HepG2 (cell line): ENCODE measurements around the gene TNFRSF6B. TPM values are rescaled to one million over a fixed set of nuclear protein-coding genes. Genes with fewer than 3 reads are reported as not detected.

Source experiments
- ATAC-seq: fragments of 200-7000 bp; cut with Tn5 transposase; 3 replicates; pipeline ENCODE4 v1.9.1; 2020; ENCODE audit warnings: mild to moderate bottlenecking, moderate library complexity
- BruUV-seq: library from RNA; stranded (reverse); fragments of 400-500 nt; replicated peaks from 2 replicates; lab custom pipeline; 2021; lab: Mats Ljungman, UMichigan
- CTCF ChIA-PET: fragments of 300-600 bp; formaldehyde crosslinking; extraction: SDS; loops from one replicate; lab custom pipeline; 2021; ENCODE audit warnings: low total read pairs, inconsistent platforms, low intra/inter-chr PET ratio; lab: Yijun Ruan, JAX
- POLR2A ChIA-PET: fragments of 350-600 bp; sonication (Branson Sonifier 250); formaldehyde crosslinking; loops from one replicate; lab custom pipeline; 2020; ENCODE audit warnings: antibody characterized with exemption, inconsistent platforms; lab: Yijun Ruan, JAX
- DNase-seq: peaks from one replicate; pipeline ENCODE4 v3.0.0-alpha.2; 2015; ENCODE audit warnings: low spot score
- FAIRE-seq: peaks from 3 replicates; lab custom pipeline; 2011; peaks lifted over from hg19 to GRCh38; lab: Jason Lieb, UNC
- H2AFZ ChIP-seq: one replicate; pipeline ENCODE4 v1.6.1; 2011; ENCODE audit warnings: low read length, inconsistent platforms
- H3K27ac ChIP-seq: fragments of 300-600 bp; 3 replicates; pipeline ENCODE4 v1.8.0; 2011; ENCODE audit warnings: mixed run types, mild to moderate bottlenecking, mixed read lengths, low read length, inconsistent platforms; ENCODE audit not compliant: insufficient read depth; ENCODE audit errors: extremely low read length
- H3K27me3 ChIP-seq, 2 experiments: fragments of 200-600 bp in 1 of 2; 2 replicates in 1 of 2; 3 replicates in 1 of 2; pipeline versions ENCODE4 v1.6.0 to v1.8.0; 2011; ENCODE audit warnings: low read length in 2 of 2, mild to moderate bottlenecking in 2 of 2, moderate library complexity in 2 of 2, inconsistent platforms in 1 of 2; ENCODE audit not compliant: insufficient read depth in 2 of 2, control insufficient read depth in 1 of 2
- H3K36me3 ChIP-seq, 2 experiments: fragments of 200-600 bp in 1 of 2; replicated peaks in 1 of 2; 2 replicates in 1 of 2; 3 replicates in 1 of 2; pipeline versions ENCODE4 v1.5.1 to v1.8.0; 2011; ENCODE audit warnings: low read length in 2 of 2, inconsistent platforms in 1 of 2; ENCODE audit not compliant: insufficient read depth in 2 of 2, control insufficient read depth in 1 of 2
- H3K4me1 ChIP-seq: 2 replicates; pipeline ENCODE4 v1.5.1; 2012; ENCODE audit warnings: low read length, inconsistent platforms; ENCODE audit not compliant: insufficient read depth
- H3K4me2 ChIP-seq: 2 replicates; pipeline ENCODE4 v1.6.0; 2011; ENCODE audit warnings: low read depth, low read length, inconsistent platforms
- H3K4me3 ChIP-seq, 3 experiments: fragments of 200-600 bp in 1 of 3; sonication (generic), shearing (Covaris generic) in 1 of 3; replicated peaks in 1 of 3; 2 replicates each; pipeline ENCODE4 v1.5.1; 2011 to 2016; ENCODE audit warnings: low read length in 3 of 3, inconsistent platforms in 2 of 3, low read depth in 2 of 3, mild to moderate bottlenecking in 2 of 3, control low read depth in 1 of 3, mixed read lengths in 1 of 3; ENCODE audit not compliant: insufficient read depth in 1 of 3
- H3K79me2 ChIP-seq: one replicate; pipeline ENCODE4 v1.6.1; 2011; ENCODE audit warnings: low read length, inconsistent platforms; ENCODE audit not compliant: insufficient read depth
- H3K9ac ChIP-seq: 2 replicates; pipeline ENCODE4 v1.6.0; 2011; ENCODE audit warnings: mild to moderate bottlenecking, low read depth, low read length, inconsistent platforms; ENCODE audit not compliant: insufficient read depth
- H3K9me3 ChIP-seq: 2 replicates; pipeline ENCODE4 v1.5.1; 2012; ENCODE audit warnings: mild to moderate bottlenecking, low read length
- H4K20me1 ChIP-seq: 2 replicates; pipeline ENCODE4 v1.6.0; 2011; ENCODE audit warnings: inconsistent platforms, mild to moderate bottlenecking, low read length, moderate library complexity; ENCODE audit not compliant: insufficient read depth
- NCOA2 ChIP-seq: sonication (generic); formaldehyde crosslinking; IDR thresholded peaks from 2 replicates; pipeline ENCODE4 v1.8.0; 2022; ENCODE audit warnings: inconsistent platforms
- RAD51 ChIP-seq: fragments of 450-650 bp; IDR thresholded peaks from 2 replicates; pipeline ENCODE4 v1.6.1; 2016; ENCODE audit warnings: borderline replicate concordance
- RARG ChIP-seq: sonication (generic); formaldehyde crosslinking; IDR thresholded peaks from 2 replicates; pipeline ENCODE4 v1.4.0; 2020; ENCODE audit warnings: low read depth, mild to moderate bottlenecking, missing genetic modification reagents
- SMAD9 ChIP-seq: sonication (generic); formaldehyde crosslinking; IDR thresholded peaks from 2 replicates; pipeline ENCODE4 v1.5.1; 2020; ENCODE audit warnings: mild to moderate bottlenecking, missing genetic modification reagents
- SMARCC2 ChIP-seq: fragments of 450-650 bp; IDR thresholded peaks from 2 replicates; pipeline ENCODE4 v1.6.1; 2017; ENCODE audit warnings: antibody characterized with exemption, mild to moderate bottlenecking
- ZNF660 ChIP-seq: sonication (generic); formaldehyde crosslinking; IDR thresholded peaks from 2 replicates; pipeline ENCODE4 v1.5.1; 2020; ENCODE audit warnings: mild to moderate bottlenecking, low read depth, missing genetic modification reagents, borderline replicate concordance
- ZNF790 ChIP-seq: sonication (generic); formaldehyde crosslinking; IDR thresholded peaks from 2 replicates; pipeline ENCODE4 v1.8.0; 2022; ENCODE audit warnings: missing genetic modification reagents, mild to moderate bottlenecking, borderline replicate concordance
- WGBS: methylation state at CpG from one replicate; pipeline ENCODE4 v1.1.6; 2017; ENCODE audit warnings: low lambda C conversion rate; 5-methylcytosine and 5-hydroxymethylcytosine counted together
- in situ Hi-C: cut with HindIII; loops from 2 replicates; pipeline ENCODE4 v1.10.0; 2017; ENCODE audit warnings: low pct_unique_long_range_greater_than_20kb; ENCODE audit not compliant: extremely low pct_ligation_motif_present
- intact Hi-C: fragments of 100-400 bp; cut with micrococcal nuclease; formaldehyde crosslinking; loops from one replicate; pipeline ENCODE4 v1.10.0; 2022; ENCODE audit not compliant: unreplicated experiment
- polyA plus RNA-seq, 8 experiments: library from polyadenylated mRNA; depleted of rRNA in 3 of 8; stranded (reverse) in 7 of 8; unstranded in 1 of 8; fragments of >200 nt; fragmentation: Illumina TruSeq in 4 of 8; extraction: Trizol in 4 of 8; gene quantifications; 2 replicates each; pipeline versions ENCODE4 v1.2.1 to v1.2.3, GENCODE V29; 2011 to 2016; ENCODE audit warnings: low read depth in 4 of 8, missing spikeins in 1 of 8, mixed read lengths in 1 of 8; ENCODE audit not compliant: insufficient read depth in 1 of 8
- total RNA-seq, 5 experiments: library from RNA; depleted of rRNA; stranded (reverse); fragments of >200 nt; fragmentation: Illumina TruSeq; extraction: Trizol; gene quantifications; 2 replicates each; pipeline ENCODE4 v1.2.3, GENCODE V29; 2016; ENCODE audit warnings: low read depth in 1 of 5
- TF ChIP-seq, protein P1 (sequence below): sonication (generic); formaldehyde crosslinking; conservative IDR thresholded peaks from 2 replicates; pipeline ENCODE4 v1.5.0; 2020; ENCODE audit warnings: missing genetic modification reagents
- TF ChIP-seq, protein P2 (sequence below): sonication (generic); formaldehyde crosslinking; IDR thresholded peaks from 2 replicates; pipeline ENCODE4 v1.5.1; 2020; ENCODE audit warnings: missing genetic modification reagents, mild to moderate bottlenecking, borderline replicate concordance
- TF ChIP-seq, protein P3 (sequence below): fragments of 450-650 bp; IDR thresholded peaks from 2 replicates; pipeline ENCODE4 v1.6.1; 2017
- TF ChIP-seq, protein P4 (sequence below): sonication (generic); formaldehyde crosslinking; IDR thresholded peaks from 2 replicates; pipeline ENCODE4 v1.4.0; 2020; ENCODE audit warnings: missing genetic modification reagents

The TNFRSF6B gene
- total and polyA plus RNA-seq, 2 of the 13 experiments (the other 11 are each of a cell fraction or from before 2014, with no cell fraction given), result 0.24 TPM; not detected in 1

DNA sequence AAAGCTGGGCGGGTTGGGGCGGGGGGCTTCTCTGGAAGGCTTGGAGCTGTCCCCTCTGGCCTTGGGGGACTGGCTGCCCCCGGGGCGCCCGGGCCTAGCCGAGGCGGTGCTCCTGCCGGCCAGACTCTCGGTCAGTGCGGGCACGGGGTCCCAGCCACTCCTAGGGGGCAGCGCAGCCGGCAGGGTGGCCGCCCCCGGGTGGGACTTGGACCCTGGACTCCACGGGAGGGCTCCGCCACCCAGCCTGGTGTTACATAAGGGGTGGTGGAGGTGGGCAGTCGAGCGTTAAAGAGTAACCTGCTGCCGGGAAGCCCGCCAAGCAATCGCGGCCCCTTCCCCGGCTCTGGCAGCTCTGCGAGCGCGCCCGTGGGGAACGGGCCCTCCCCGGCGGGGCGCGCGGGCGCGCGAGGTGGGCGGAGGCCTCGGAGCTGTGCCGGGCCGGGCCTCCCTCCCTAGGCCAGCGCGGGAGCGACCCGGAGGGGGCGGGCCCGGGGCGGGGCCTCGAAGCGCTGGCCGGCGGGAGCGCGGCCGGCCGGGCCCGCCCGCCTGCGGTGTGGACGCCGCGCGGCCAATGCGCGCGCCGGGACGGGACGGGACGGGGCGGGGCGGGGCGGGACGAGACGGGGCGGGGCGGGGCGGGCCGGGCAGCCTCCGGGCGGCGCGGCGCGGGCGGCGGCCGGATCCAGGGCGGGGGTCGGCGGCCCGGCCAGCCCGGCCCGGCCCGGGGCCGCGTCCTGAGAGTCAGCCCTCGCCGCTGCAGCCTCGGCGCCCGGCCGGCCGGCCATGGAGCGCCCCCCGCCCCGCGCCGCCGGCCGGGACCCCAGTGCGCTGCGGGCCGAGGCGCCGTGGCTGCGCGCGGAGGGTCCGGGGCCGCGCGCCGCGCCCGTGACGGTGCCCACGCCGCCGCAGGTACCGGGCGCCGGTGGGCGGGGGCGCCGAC, 42.9 kb downstream of the TNFRSF6B start, which contains the start of gene SLC2A4RG:
Gene SLC2A4RG, plus strand, starts transcription at position 647 of the 940 bp plus-strand sequence. Its CDS starts 137 bp downstream, at position 784.
- H3K79me2 ChIP-seq, result peaks cover 23% of the 10 kb centered on the region
- H3K4me2 ChIP-seq, result peak within 1 kb of the TSS; percentile 95
- DNase-seq, result peak; percentile 94
- no peak for FAIRE-seq
- no TSS peak for BruUV-seq
- POLR2A ChIA-PET, result interaction anchor here (0.7 to 7.3 kb wide), 24 partner anchors 10 to 1672 kb away, joined by 3 to 190 read pairs (median 5); partner anchors contain the start of genes ARFRP1, C20orf204, GMEB2 and PRPF6
- peak within 1 kb of the TSS; percentile 93 for H3K27ac ChIP-seq
- intact Hi-C loops (loop anchor here (1.0 to 10.0 kb wide), 5 partner anchors 12 to 202 kb away; partner anchors contain the start of genes ABHD16B, ARFRP1, PTK6 and TPD52L2), in situ Hi-C loops (loop anchor here (5.0 kb wide), 1 partner anchor 32 kb away; the partner anchor contains the start of genes ARFRP1 and ZGPAT)
- CTCF ChIA-PET, result no interaction called here
- H3K27me3 ChIP-seq, result no peaks in the 10 kb centered on the region
- 1% methylated on average over 35 of the region's 136 CpGs for WGBS
- H3K4me1 ChIP-seq, result peaks cover 64% of the 10 kb centered on the region
- H3K9ac ChIP-seq, result peak within 1 kb of the TSS; percentile 87
- no peaks in the 10 kb centered on the region for H4K20me1 ChIP-seq
- no peaks in the 10 kb centered on the region for H3K9me3 ChIP-seq
- H3K4me3 ChIP-seq, result peak within 1 kb of the TSS; percentile 74 to 93 (median 85)
- H2AFZ ChIP-seq, result no peak within 1 kb of the TSS
- peak; percentile 15 for ATAC-seq
- H3K36me3 ChIP-seq, result peaks cover 29 to 35% of the 10 kb centered on the region in 2 experiments
- TF ChIP-seq ZNF660 (no peak), SMARCC2 (no peak), ZNF790 (no peak; the same call in 1 of the 2 replicates), RARG (CRISPR knock-in tag) (no peak), NCOA2 (CRISPR knock-in tag) (peak; percentile 86), RAD51 (no peak), SMAD9 (CRISPR knock-in tag) (no peak; the same call in 1 of the 2 replicates)
- TF ChIP-seq, protein P1, sequence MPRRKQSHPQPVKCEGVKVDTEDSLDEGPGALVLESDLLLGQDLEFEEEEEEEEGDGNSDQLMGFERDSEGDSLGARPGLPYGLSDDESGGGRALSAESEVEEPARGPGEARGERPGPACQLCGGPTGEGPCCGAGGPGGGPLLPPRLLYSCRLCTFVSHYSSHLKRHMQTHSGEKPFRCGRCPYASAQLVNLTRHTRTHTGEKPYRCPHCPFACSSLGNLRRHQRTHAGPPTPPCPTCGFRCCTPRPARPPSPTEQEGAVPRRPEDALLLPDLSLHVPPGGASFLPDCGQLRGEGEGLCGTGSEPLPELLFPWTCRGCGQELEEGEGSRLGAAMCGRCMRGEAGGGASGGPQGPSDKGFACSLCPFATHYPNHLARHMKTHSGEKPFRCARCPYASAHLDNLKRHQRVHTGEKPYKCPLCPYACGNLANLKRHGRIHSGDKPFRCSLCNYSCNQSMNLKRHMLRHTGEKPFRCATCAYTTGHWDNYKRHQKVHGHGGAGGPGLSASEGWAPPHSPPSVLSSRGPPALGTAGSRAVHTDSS, result no peak
- TF ChIP-seq, protein P2, sequence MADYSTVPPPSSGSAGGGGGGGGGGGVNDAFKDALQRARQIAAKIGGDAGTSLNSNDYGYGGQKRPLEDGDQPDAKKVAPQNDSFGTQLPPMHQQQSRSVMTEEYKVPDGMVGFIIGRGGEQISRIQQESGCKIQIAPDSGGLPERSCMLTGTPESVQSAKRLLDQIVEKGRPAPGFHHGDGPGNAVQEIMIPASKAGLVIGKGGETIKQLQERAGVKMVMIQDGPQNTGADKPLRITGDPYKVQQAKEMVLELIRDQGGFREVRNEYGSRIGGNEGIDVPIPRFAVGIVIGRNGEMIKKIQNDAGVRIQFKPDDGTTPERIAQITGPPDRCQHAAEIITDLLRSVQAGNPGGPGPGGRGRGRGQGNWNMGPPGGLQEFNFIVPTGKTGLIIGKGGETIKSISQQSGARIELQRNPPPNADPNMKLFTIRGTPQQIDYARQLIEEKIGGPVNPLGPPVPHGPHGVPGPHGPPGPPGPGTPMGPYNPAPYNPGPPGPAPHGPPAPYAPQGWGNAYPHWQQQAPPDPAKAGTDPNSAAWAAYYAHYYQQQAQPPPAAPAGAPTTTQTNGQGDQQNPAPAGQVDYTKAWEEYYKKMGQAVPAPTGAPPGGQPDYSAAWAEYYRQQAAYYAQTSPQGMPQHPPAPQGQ, result no peak
- TF ChIP-seq, protein P3, sequence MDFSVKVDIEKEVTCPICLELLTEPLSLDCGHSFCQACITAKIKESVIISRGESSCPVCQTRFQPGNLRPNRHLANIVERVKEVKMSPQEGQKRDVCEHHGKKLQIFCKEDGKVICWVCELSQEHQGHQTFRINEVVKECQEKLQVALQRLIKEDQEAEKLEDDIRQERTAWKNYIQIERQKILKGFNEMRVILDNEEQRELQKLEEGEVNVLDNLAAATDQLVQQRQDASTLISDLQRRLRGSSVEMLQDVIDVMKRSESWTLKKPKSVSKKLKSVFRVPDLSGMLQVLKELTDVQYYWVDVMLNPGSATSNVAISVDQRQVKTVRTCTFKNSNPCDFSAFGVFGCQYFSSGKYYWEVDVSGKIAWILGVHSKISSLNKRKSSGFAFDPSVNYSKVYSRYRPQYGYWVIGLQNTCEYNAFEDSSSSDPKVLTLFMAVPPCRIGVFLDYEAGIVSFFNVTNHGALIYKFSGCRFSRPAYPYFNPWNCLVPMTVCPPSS, result no peak
- TF ChIP-seq, protein P4, sequence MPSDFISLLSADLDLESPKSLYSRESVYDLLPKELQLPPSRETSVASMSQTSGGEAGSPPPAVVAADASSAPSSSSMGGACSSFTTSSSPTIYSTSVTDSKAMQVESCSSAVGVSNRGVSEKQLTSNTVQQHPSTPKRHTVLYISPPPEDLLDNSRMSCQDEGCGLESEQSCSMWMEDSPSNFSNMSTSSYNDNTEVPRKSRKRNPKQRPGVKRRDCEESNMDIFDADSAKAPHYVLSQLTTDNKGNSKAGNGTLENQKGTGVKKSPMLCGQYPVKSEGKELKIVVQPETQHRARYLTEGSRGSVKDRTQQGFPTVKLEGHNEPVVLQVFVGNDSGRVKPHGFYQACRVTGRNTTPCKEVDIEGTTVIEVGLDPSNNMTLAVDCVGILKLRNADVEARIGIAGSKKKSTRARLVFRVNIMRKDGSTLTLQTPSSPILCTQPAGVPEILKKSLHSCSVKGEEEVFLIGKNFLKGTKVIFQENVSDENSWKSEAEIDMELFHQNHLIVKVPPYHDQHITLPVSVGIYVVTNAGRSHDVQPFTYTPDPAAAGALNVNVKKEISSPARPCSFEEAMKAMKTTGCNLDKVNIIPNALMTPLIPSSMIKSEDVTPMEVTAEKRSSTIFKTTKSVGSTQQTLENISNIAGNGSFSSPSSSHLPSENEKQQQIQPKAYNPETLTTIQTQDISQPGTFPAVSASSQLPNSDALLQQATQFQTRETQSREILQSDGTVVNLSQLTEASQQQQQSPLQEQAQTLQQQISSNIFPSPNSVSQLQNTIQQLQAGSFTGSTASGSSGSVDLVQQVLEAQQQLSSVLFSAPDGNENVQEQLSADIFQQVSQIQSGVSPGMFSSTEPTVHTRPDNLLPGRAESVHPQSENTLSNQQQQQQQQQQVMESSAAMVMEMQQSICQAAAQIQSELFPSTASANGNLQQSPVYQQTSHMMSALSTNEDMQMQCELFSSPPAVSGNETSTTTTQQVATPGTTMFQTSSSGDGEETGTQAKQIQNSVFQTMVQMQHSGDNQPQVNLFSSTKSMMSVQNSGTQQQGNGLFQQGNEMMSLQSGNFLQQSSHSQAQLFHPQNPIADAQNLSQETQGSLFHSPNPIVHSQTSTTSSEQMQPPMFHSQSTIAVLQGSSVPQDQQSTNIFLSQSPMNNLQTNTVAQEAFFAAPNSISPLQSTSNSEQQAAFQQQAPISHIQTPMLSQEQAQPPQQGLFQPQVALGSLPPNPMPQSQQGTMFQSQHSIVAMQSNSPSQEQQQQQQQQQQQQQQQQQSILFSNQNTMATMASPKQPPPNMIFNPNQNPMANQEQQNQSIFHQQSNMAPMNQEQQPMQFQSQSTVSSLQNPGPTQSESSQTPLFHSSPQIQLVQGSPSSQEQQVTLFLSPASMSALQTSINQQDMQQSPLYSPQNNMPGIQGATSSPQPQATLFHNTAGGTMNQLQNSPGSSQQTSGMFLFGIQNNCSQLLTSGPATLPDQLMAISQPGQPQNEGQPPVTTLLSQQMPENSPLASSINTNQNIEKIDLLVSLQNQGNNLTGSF (CRISPR knock-in tag), result peak; percentile 94; the same call in 1 of the 2 replicates
